ENCODE data around the gene GLA. TPM values are rescaled to one million over a fixed set of nuclear protein-coding genes. Genes with fewer than 3 reads are reported as not detected.

The GLA gene
- total RNA-seq, 2 donors from 2014 or later, result 26.6 to 36.0 TPM

DNA sequence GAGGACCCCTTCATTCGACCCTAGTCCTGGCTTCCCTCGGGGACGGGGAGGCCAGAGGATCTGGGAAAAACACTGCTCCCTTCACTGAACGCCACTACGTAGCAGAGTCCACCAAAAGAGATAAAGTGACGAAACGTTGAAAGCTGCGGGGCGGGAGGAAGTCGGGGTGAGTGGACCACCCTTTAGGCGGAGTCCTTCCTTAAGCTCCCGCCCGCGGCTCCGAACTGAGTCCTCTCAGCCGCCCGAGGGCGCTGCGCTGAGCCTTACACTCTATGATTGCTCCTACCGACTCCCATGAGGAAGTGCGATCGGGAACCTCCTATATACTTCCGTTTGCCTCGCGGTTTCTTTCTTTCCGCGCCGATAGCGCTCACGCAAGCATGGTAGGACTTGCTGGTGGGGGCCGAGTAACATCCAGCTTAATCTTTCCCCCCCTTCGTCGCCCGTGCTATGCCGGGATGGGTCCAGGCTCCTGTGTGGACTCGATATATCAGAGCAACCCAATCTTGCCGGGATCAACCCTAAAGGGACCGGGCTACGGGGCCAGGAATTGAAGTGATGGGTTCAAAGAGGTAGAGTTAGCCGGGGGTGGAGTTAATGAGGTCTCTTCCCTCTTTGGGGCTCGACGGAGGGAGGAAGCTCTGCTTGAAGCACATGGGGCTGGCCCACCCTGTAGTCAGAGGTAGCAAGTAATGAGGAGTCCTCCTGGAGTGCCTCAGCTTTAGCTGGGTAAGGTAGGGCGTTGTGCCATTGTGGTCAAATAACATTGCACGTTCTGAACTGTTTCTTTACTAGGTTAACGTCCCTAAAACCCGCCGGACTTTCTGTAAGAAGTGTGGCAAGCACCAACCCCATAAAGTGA is 16.8 kb downstream of the GLA start, which contains the start of gene RPL36A:
Gene RPL36A, plus strand, starts transcription at position 348 of the 862 bp plus-strand sequence. Its CDS starts 33 bp downstream, at position 381.
- Mint-ChIP-seq H3K36me3 (ENCODE audit: low read depth) (no peaks in the 10 kb centered on the region), H3K27me3 (no peaks in the 10 kb centered on the region), H3K4me3 (peak within 1 kb of the TSS; percentile 92), H3K27ac (peak within 1 kb of the TSS; percentile 89), H3K4me1 (peaks cover 16% of the 10 kb centered on the region)
- H3K9me3 ChIP-seq (ENCODE audit: control insufficient read depth, low read length, poor library complexity, severe bottlenecking), result no peaks in the 10 kb centered on the region
- DNase-seq (peak; percentile 57 to 68 (median 58)), ATAC-seq (peak; percentile 95)

DNA sequence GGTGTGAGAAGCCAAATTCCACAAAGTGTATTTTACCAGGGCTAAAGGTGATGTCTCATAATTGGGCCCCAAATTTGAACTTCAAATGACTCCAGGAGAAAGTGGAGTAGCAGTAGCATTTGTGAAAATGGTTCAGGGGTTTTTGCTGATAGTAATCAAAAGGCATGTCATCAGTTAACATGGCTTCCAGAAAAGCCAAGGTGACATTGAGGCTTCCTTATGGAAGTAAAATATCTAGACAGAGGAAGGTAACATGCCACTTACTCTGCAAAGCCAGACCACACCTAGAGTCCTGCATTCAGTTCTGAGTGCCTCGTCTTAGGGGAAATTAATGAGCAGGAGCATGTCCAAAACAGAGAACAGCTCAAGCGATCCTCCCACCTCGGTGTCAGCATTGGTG is 19.1 kb downstream of the GLA start:
- ATAC-seq (no peak), DNase-seq (no peak)
- no peaks in the 10 kb centered on the region for H3K36me3 Mint-ChIP-seq (ENCODE audit: low read depth)
- H3K27me3 Mint-ChIP-seq, result no peaks in the 10 kb centered on the region
- H3K4me1 Mint-ChIP-seq, result peaks cover 16% of the 10 kb centered on the region
- H3K27ac Mint-ChIP-seq, result no peak overlapping the region
- H3K9me3 ChIP-seq (ENCODE audit: control insufficient read depth, low read length, poor library complexity, severe bottlenecking), result no peaks in the 10 kb centered on the region
- no peak overlapping the region for H3K4me3 Mint-ChIP-seq

DNA sequence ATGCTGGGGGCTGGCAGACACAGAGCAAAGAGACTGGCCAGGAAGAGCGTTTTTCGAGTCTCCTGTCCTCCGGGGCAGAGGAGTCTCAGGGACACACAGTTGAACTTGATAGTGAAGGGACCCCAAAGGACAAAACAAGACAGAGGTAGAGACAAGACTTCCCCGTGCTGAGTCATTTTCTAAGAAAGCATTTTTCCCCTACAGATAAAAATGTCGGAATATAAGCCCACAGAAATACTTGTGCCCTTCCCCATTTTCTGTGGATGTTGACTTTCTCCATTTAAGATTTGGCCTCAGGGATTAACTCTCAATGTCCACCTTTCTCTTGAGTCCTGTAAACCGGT is 21.2 kb downstream of the GLA start:
- no peak overlapping the region for H3K27ac Mint-ChIP-seq
- no peaks in the 10 kb centered on the region for H3K27me3 Mint-ChIP-seq
- no peak overlapping the region for H3K4me3 Mint-ChIP-seq
- no peaks in the 10 kb centered on the region for H3K36me3 Mint-ChIP-seq (ENCODE audit: low read depth)
- H3K9me3 ChIP-seq (ENCODE audit: control insufficient read depth, low read length, poor library complexity, severe bottlenecking), result no peaks in the 10 kb centered on the region
- peaks cover 6% of the 10 kb centered on the region for H3K4me1 Mint-ChIP-seq
- ATAC-seq, result no peak
- DNase-seq, result no peak

DNA sequence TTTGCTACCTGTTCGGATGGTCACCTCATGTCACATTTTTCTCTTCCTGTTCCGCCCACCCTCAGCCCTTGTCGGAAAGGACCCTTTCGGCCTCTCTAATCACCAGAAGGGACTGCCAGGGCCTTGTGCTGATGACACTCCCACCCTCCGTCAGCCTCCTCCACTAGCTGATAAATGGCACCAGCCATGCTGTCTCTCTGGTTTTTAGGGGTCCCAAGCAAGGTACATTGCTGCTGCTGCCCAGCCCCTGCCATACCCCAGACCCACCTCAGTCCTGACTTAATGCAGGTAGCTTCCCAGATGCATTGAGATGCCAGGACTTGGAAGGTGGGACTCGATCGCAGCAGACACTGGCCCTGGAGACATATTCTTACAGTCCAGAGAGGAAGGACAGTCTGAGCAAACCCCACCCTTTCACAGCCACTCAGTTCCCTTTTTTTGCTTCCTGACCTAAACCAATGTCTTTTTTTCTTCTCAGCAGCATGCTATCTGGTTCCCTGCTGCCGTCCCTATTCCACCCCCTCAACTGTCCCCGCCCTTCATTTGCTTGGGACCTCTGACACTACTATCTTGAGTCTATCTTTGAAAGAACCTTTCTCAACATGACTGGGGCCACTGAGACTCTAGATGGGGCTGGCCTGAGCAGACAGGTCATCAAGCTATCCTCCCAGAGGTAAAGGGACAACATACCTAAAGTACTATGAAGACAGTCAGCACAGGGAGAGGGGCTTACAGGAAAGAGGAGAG is 21.8 kb downstream of the GLA start, which contains the start of gene BTK:
Gene BTK, minus strand, starts transcription at position 397 of the 747 bp plus-strand sequence. CDS start 10,907 bp downstream, outside the sequence.
- no peaks in the 10 kb centered on the region for H3K27me3 Mint-ChIP-seq
- peak within 1 kb of the TSS; percentile 74 for H3K4me3 Mint-ChIP-seq
- no peaks in the 10 kb centered on the region for H3K36me3 Mint-ChIP-seq (ENCODE audit: low read depth)
- peaks cover under 1% of the 10 kb centered on the region for H3K4me1 Mint-ChIP-seq
- no peak within 1 kb of the TSS for H3K27ac Mint-ChIP-seq
- no peak for DNase-seq
- no peak for ATAC-seq
- no peaks in the 10 kb centered on the region for H3K9me3 ChIP-seq (ENCODE audit: control insufficient read depth, low read length, poor library complexity, severe bottlenecking)

DNA sequence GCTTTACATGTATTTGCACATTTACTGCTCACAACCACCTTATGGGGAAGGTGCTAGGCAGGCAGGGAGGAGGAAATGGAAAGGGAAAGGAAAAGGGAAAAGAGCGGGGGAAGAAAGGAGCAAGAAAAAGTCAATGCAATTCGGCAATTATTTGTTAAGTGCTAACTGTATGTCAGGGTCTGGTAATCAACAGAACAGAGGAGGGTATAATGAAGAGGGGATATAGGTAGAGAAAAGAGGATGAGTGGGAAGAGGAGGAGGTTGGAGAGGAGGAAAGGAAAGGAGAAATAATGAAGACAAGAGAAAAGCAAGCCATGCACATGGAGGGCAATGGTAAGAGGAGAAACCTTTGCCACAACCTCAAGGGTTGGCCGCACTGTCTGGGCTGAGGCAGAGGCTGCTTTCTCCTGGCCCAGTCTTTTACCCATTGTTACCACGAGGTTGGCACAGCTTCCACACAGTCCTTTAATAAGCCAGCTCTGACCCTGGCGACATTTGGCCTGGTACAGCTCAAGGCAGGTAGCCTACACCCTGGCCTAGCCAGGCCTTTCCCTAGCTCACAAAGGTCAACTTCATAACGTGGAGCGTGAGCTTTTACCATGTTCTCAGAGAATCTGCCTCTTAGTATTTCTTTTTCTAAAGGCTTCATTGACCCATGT is 22.6 kb downstream of the GLA start:
- ATAC-seq (no peak), DNase-seq (no peak)
- H3K4me1 Mint-ChIP-seq, result no peaks in the 10 kb centered on the region
- no peaks in the 10 kb centered on the region for H3K36me3 Mint-ChIP-seq (ENCODE audit: low read depth)
- no peaks in the 10 kb centered on the region for H3K27me3 Mint-ChIP-seq
- no peak overlapping the region for H3K4me3 Mint-ChIP-seq
- H3K27ac Mint-ChIP-seq, result no peak overlapping the region
- H3K9me3 ChIP-seq (ENCODE audit: control insufficient read depth, low read length, poor library complexity, severe bottlenecking), result no peaks in the 10 kb centered on the region

DNA sequence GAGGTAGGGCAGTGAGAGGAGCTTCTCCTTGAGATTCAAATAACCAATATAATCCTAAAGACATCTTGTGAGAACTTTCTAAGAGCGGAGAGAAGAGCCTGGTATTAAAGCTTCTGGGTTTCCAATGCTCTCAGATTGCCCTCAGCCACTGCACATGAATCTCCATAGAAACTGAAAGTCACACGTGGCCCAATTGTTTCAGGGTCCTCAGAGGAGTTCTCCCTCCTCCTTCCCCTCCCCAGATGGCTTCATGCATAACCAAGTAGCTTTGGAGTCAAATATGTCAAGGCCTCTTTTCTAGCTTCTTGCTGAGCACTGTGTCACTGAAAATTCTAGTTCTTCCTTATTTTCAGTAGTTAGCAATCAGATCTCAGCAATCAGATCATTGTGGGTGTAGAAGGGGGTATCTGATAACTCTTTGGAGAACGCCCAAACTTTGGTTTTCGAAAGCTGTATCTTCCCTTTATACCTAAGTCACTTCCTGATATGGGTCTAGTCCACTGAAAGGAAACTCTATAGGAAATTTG is 24.0 kb downstream of the GLA start:
- H3K4me3 Mint-ChIP-seq, result no peak overlapping the region
- no peaks in the 10 kb centered on the region for H3K36me3 Mint-ChIP-seq (ENCODE audit: low read depth)
- no peaks in the 10 kb centered on the region for H3K27me3 Mint-ChIP-seq
- DNase-seq (no peak), ATAC-seq (no peak)
- H3K27ac Mint-ChIP-seq, result no peak overlapping the region
- H3K4me1 Mint-ChIP-seq, result no peaks in the 10 kb centered on the region
- no peaks in the 10 kb centered on the region for H3K9me3 ChIP-seq (ENCODE audit: control insufficient read depth, low read length, poor library complexity, severe bottlenecking)

DNA sequence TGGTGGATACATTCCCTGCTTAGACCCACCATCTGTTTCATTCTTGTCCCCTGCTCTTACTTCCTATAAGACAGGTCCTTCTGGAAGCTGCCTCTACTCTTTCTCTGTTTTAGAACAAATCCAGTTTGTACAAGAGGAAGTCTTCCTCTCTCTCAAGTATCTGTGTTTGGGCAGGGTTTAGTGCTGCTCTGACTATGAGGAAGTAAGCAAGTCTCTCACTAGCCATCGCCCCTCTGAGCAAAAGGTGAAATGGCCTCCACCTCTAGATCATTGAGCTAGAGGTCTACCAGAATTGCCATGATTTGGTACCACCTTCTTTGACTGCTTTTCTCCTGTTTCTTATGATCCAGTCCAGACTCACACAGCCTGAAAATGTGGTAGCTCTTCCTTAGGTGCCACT is 30.2 kb downstream of the GLA start:
- H3K27ac Mint-ChIP-seq, result no peak overlapping the region
- no peak for DNase-seq
- peaks cover 4% of the 10 kb centered on the region for H3K27me3 Mint-ChIP-seq
- H3K36me3 Mint-ChIP-seq (ENCODE audit: low read depth), result no peaks in the 10 kb centered on the region
- no peak for ATAC-seq
- no peaks in the 10 kb centered on the region for H3K9me3 ChIP-seq (ENCODE audit: control insufficient read depth, low read length, poor library complexity, severe bottlenecking)
- no peak overlapping the region for H3K4me3 Mint-ChIP-seq
- H3K4me1 Mint-ChIP-seq, result no peaks in the 10 kb centered on the region

DNA sequence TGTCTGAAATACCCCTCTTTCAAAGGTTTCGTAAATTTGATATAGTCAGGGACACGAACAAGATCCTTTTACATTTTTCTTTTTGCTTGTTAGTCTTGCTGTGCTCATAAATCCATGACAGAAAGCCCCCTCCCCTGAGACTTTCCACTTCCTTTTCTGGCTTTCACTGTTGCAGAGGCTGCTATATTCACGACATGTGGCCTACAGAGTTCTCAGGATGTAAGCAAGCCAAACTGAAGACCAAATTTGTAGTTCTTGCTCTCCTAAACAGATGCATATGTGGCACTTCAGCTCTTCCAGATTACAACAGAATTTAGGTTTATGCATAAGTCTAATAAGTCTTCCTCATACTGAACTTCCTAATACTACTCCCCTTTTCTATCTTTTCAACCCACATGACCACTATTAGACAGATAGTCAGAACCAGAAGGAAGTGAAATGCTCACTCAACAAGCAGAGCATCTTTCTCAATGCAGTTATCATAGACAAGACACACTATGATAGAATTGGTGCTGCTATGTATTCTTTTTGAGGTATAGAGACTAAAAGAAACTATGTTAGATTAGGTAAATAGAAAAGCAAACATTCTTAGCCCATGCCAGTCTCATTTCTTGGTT is 36.7 kb downstream of the GLA start:
- Mint-ChIP-seq H3K27me3 (peaks cover 4% of the 10 kb centered on the region), H3K4me1 (no peaks in the 10 kb centered on the region), H3K27ac (no peak overlapping the region), H3K4me3 (no peak overlapping the region), H3K36me3 (ENCODE audit: low read depth) (no peaks in the 10 kb centered on the region)
- DNase-seq (no peak), ATAC-seq (no peak)
- H3K9me3 ChIP-seq (ENCODE audit: control insufficient read depth, low read length, poor library complexity, severe bottlenecking), result no peaks in the 10 kb centered on the region

DNA sequence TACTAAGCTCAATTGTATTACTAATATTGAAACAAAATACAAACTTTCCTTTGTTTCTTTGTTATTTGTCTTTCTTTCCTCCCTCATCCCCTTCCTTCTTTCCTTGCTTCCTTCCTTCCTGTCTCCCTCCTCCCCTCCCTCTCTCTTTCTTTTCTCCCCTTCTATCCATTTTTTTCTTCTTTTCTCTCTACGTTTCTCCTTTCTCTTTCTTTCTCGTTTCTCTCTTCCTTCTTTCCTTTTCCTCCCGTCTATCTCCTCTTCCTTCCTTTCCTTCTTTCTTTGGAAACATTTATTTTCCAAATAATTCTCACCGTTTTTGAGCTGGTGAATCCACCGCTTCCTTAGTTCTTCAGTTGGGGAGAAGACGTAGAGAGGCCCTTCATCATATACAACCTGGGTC is 38.0 kb downstream of the GLA start:
- H3K27ac Mint-ChIP-seq, result no peak overlapping the region
- no peaks in the 10 kb centered on the region for H3K36me3 Mint-ChIP-seq (ENCODE audit: low read depth)
- no peaks in the 10 kb centered on the region for H3K27me3 Mint-ChIP-seq
- no peak for ATAC-seq
- no peaks in the 10 kb centered on the region for H3K4me1 Mint-ChIP-seq
- no peak overlapping the region for H3K4me3 Mint-ChIP-seq
- no peaks in the 10 kb centered on the region for H3K9me3 ChIP-seq (ENCODE audit: control insufficient read depth, low read length, poor library complexity, severe bottlenecking)
- DNase-seq, result no peak

DNA sequence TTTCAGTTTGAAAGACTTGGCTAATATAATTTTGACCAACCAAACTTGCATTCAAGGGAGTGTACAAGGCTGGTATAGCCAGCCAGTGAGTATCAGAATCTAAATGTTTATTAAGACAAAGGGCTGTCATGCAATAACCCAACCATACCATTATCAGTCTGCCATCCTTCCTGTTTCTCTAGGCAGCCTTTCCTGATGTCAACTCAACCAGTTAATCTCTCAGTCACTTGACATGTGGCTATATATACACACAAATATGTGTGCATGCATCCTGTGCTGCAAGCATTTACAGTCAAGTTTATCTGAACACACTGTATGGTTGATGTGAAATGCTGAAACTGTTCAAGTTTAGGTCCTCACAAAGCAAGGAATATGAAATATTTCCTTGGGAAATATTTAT is 38.9 kb downstream of the GLA start:
- DNase-seq (no peak), ATAC-seq (peak; percentile 37)
- H3K9me3 ChIP-seq (ENCODE audit: control insufficient read depth, low read length, poor library complexity, severe bottlenecking), result no peaks in the 10 kb centered on the region
- Mint-ChIP-seq H3K36me3 (ENCODE audit: low read depth) (no peaks in the 10 kb centered on the region), H3K27ac (no peak overlapping the region), H3K4me3 (no peak overlapping the region), H3K4me1 (no peaks in the 10 kb centered on the region), H3K27me3 (no peaks in the 10 kb centered on the region)

DNA sequence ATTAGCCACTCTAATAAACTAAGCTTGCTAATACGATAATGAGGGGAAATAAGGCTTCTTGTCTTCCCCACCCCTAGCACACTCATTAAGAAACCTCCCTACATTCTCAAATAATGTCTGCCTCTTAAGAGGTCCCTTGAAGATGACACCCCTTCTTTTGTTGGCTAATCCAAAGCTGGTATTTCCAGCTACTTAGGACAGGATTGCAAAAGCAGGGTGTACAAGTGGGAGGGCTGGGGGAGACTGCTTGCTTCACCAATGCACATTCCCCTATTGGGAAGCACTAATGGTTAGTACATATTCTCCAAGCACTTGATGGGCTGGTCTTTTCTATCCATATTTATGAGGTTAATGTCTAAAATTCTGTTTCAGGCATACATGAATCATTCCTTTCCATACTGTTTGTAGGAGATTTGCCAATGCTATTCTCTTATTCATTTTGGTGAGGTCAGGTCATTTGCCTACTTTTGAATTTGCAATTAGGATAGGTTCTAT is 42.4 kb downstream of the GLA start:
- DNase-seq (no peak), ATAC-seq (no peak)
- Mint-ChIP-seq H3K36me3 (ENCODE audit: low read depth) (no peaks in the 10 kb centered on the region), H3K27me3 (no peaks in the 10 kb centered on the region), H3K4me3 (no peak overlapping the region), H3K4me1 (no peaks in the 10 kb centered on the region), H3K27ac (no peak overlapping the region)
- H3K9me3 ChIP-seq (ENCODE audit: control insufficient read depth, low read length, poor library complexity, severe bottlenecking), result no peaks in the 10 kb centered on the region

DNA sequence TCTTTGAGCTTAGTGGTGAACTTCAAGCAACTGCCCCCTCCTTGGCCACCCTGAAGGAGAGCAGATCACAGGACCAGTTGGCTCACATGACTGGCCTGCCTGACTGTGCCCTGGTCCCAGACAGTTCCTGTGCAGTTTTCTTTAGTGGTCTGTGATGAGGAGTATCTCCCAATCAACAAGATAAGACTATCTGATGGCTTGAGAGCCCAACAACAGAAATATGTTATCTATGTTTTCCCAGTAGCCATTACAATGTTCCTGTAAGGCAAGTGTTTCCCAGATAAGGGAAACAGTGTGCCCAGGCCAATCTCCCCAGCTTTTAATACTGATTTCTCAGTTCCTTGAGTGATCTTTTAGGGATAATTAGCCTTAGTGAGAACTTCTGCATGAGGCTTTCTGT is 45.0 kb downstream of the GLA start:
- DNase-seq (no peak), ATAC-seq (no peak)
- no peaks in the 10 kb centered on the region for H3K4me1 Mint-ChIP-seq
- H3K4me3 Mint-ChIP-seq, result no peak overlapping the region
- H3K36me3 Mint-ChIP-seq (ENCODE audit: low read depth), result no peaks in the 10 kb centered on the region
- no peaks in the 10 kb centered on the region for H3K9me3 ChIP-seq (ENCODE audit: control insufficient read depth, low read length, poor library complexity, severe bottlenecking)
- no peaks in the 10 kb centered on the region for H3K27me3 Mint-ChIP-seq
- H3K27ac Mint-ChIP-seq, result no peak overlapping the region

Data from T-helper 17 cell (primary cell).